Measurements from ENCODE around the gene EFCAB12.

EFCAB12 gene

GRCh38 chr3:129428376-129429079 lies at the start of gene EFCAB12:
EFCAB12 (minus strand) TSS chr3:129428636; CDS start chr3:129428488, 148 bp downstream.
- DNase-seq (ENCODE audit: low read depth in 1 of 2, low spot score in 1 of 2): peak; percentile 77 to 82

- DNase-seq (ENCODE audit: low read depth in 1 of 2, low spot score in 1 of 2): no peak
Observed at GRCh38 chr3:129476586-129476985, 48.1 kb upstream of the EFCAB12 start.

GRCh38 chr3:129475863-129476262 lies 47.4 kb upstream of the EFCAB12 start:
- no peak for DNase-seq (ENCODE audit: low read depth in 1 of 2, low spot score in 1 of 2)

- DNase-seq (ENCODE audit: low read depth in 1 of 2, low spot score in 1 of 2): no peak
Observed at GRCh38 chr3:129474984-129475804, 46.8 kb upstream of the EFCAB12 start.

DNA sequence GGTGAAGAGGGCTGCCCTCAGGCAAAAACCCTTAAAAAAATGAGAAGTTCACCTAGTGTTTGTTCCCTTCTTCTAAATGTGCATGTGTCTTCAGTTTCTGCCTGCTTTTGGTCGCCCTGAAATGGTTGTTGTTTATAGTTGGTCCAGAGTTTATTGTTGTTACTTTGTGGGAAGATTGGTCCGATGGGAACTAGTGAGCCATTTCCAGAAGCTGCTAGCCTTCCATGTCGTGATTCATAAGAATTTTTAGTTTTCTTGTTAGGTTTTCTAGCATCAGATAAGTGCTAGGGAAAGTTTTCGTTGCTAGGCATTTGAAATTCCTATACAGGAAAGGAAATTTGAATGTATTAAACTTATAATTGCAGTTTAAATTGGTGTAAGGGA lies 45.3 kb upstream of the EFCAB12 start:
- no peak for DNase-seq (ENCODE audit: low read depth in 1 of 2, low spot score in 1 of 2)

GRCh38 chr3:129473067-129473768 lies 44.8 kb upstream of the EFCAB12 start:
- no peak for DNase-seq (ENCODE audit: low read depth in 1 of 2, low spot score in 1 of 2)

DNA sequence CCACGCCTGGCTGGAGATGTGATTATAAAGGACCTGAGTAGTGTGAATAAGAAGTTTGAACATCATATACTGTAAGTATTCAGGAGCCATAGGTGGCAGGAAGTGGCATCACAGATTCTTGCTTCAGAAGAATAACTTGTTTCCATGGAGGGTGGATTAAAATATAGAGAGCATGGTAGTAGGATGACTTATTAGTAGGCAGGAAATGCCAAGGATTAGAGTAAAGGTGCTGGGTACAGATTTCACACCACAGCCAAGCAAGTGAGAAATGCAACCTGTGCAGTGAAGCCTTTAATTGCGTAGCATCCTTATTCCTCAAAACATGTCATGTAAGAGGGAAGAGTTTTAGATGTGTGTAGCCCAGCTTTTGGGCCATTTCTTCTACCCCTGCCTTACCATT lies 42.4 kb upstream of the EFCAB12 start:
- DNase-seq (ENCODE audit: low read depth in 1 of 2, low spot score in 1 of 2): no peak

DNA sequence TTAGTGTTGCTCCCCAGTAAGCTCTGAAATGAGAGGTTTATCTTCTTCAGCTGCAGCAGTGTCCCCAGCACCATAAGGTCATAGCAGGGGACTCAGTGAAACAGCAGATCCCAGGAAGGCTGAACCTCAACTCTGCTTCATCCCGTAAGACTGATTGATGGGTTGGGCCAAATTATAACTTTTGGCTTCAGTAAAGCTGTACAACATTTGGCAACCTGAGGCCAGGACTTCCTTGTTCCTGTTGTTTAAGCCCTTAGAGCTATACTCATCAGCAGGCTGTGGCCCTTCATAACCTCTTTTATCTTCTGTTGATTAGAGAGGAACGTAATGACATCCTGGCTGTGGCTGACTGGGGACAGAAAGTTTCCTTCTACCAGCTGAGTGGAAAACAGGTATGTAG lies 40.6 kb upstream of the EFCAB12 start:
- no peak for DNase-seq (ENCODE audit: low read depth in 1 of 2, low spot score in 1 of 2)

DNA sequence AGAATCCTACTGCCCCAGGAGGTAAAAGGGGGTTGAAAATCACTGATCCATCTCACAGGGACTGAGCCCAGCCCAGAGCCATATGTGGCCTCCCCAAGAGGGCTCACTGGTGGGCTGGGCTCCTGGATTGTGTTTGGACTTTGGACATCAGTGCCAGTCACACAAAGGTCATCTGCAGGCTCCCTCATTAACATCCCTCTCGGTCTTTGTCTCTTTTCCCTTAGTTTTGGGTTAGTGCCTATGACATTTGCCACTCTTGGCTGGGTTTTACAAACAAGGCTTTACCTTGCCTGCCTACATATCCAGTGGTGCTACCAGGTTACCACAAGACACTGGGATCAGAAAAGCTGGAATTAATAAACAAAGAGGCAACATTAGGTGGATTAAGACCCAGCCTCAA lies 39.5 kb upstream of the EFCAB12 start:
- no peak for DNase-seq (ENCODE audit: low read depth in 1 of 2, low spot score in 1 of 2)

DNA sequence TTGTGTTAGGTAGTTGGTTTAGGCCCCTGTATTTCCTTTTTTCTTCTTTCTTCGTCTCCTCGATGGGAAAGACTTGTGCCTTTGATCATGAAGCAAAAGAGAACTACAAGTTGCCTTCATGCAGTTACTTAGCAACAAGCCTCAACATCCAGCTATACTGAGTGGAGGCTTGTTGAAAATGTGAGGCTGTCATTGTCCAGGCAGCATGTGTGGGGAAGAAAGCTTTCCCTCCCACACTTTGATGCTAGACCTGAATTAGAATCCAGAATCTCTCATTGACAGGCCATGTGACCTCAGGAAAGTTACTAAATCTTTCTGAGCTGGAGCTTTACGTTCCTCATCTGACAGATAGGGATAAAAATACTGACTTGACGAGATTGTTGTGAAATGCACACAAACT lies 35.3 kb upstream of the EFCAB12 start:
- no peak for DNase-seq (ENCODE audit: low read depth in 1 of 2, low spot score in 1 of 2)

- DNase-seq (ENCODE audit: low read depth in 1 of 2, low spot score in 1 of 2): no peak
Observed at GRCh38 chr3:129463094-129463493, 34.7 kb upstream of the EFCAB12 start.

- DNase-seq (ENCODE audit: low read depth in 1 of 2, low spot score in 1 of 2): no peak
Observed at GRCh38 chr3:129462361-129462968, 34.0 kb upstream of the EFCAB12 start.

- no peak for DNase-seq (ENCODE audit: low read depth in 1 of 2, low spot score in 1 of 2)
Observed at GRCh38 chr3:129461461-129462146, 33.2 kb upstream of the EFCAB12 start.

- no peak for DNase-seq (ENCODE audit: low read depth in 1 of 2, low spot score in 1 of 2)
Observed at GRCh38 chr3:129461022-129461421, 32.6 kb upstream of the EFCAB12 start.

GRCh38 chr3:129460572-129460971 lies 32.1 kb upstream of the EFCAB12 start:
- DNase-seq (ENCODE audit: low read depth in 1 of 2, low spot score in 1 of 2): no peak

DNA sequence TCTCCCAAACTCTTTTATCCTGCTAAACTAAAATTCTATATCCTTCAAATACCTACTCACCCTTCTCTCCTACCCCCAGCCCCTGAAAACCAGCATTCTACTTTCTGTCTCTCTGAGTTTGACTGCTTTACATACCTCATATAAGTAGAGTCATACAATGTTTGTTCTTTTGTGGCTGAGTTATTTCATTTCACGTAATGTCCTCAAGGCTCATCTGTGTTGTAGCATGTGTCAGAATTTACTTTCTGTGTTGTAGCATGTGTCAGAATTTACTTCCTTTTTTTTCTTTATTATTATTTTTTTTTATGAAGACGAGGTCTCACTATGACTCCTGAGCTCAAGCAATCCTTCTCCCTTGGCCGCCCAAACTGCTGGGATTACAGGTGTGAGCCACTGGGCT lies 31.7 kb upstream of the EFCAB12 start:
- DNase-seq (ENCODE audit: low read depth in 1 of 2, low spot score in 1 of 2): no peak

GRCh38 chr3:129453732-129454131 lies 25.3 kb upstream of the EFCAB12 start:
- no peak for DNase-seq (ENCODE audit: low read depth in 1 of 2, low spot score in 1 of 2)

GRCh38 chr3:129449279-129450115 lies 21.1 kb upstream of the EFCAB12 start:
- no peak for DNase-seq (ENCODE audit: low read depth in 1 of 2, low spot score in 1 of 2)

DNA sequence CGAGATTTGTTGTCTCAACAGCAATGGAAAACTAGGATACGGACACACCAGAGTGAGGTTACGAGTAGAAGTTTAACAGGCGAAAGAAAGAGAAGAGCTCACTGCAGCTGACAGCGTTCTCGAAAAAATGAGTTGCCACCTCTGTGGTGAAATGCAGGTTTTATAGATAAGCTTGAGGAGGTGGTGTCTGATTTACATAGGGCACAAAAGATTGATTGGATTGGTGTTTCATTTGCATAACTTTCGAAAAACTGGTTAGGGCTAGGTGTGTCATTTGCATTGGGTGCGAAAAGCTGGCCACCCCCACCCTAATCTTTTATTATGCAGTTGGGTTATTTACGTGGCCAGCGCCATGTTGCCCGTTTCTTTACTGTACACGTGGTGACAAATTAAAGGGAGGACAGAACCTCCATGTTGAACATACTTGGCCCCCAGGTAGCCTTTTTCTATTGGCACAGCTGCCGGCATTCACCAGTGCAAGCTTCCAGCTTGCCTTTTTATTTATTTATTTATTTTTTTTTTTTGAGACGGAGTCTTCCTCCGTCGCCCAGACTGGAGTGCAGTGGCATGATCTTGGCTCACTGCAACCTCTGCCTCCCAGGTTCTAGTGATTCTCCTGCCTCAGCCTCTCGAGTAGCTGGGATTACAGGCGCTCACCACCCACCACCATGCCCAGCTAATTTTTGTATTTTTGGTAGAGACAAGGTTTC lies 19.9 kb upstream of the EFCAB12 start:
- no peak for DNase-seq (ENCODE audit: low read depth in 1 of 2, low spot score in 1 of 2)

Data from activated CD4-positive, alpha-beta T cell treated with anti-CD3 and anti-CD28 coated beads, Interleukin-2, amount 50 U/mL, for 24 hours (primary cell).